HCT116 (cell line): ENCODE results near the gene SWAP70. TPM values are rescaled to one million over a fixed set of nuclear protein-coding genes. Genes with fewer than 3 reads are reported as not detected.

Source experiments
- ATAC-seq: fragments of 200-7000 bp; cut with Tn5 transposase; 2 replicates; pipeline ENCODE4 v1.9.1; 2020; ENCODE audit warnings: mild to moderate bottlenecking, moderate library complexity
- BruUV-seq: library from RNA; stranded (reverse); fragments of 400-500 nt; replicated peaks from 2 replicates; lab custom pipeline; 2021; lab: Mats Ljungman, UMichigan
- CTCF ChIA-PET: fragments of 300-600 bp; sonication (Branson Sonifier 250); formaldehyde crosslinking; loops from one replicate; lab custom pipeline; 2021; ENCODE audit warnings: antibody characterized with exemption; lab: Charles Lee
- POLR2A ChIA-PET: fragments of 300-600, 350-600 bp; sonication (Branson Sonifier 250); formaldehyde crosslinking; loops from one replicate; lab custom pipeline; 2021; ENCODE audit warnings: antibody characterized with exemption; lab: Charles Lee
- RAD21 ChIA-PET, 2 experiments: fragments of 300-600 bp; sonication (Branson Sonifier 250); formaldehyde crosslinking; loops; one replicate each; lab custom pipeline; 2023; ENCODE audit warnings: low total read pairs in 2 of 2; ENCODE audit not compliant: uncharacterized antibody in 2 of 2, unreplicated experiment in 2 of 2, low non-redundant PET in 1 of 2; lab: Charles Lee
- DNase-seq: peaks from one replicate; pipeline ENCODE4 v3.0.0-alpha.2; 2010; ENCODE audit warnings: low read depth, low spot score
- H2AFZ ChIP-seq: fragments of 200-600 bp; shearing (Covaris generic), sonication (generic); 2 replicates; pipeline ENCODE4 v1.6.1; 2017; ENCODE audit warnings: low read depth, mixed run types, mixed read lengths, antibody characterized with exemption, low read length; ENCODE audit not compliant: poor library complexity, severe bottlenecking
- H3K27ac ChIP-seq: 2 replicates; pipeline ENCODE4 v1.5.1; 2012; ENCODE audit warnings: low read depth, low read length
- H3K27me3 ChIP-seq: fragments of 200-600 bp; sonication (generic); 2 replicates; pipeline ENCODE4 v1.6.1; 2016; ENCODE audit warnings: mixed run types, low read length, mixed read lengths; ENCODE audit not compliant: insufficient read depth
- H3K36me3 ChIP-seq, 2 experiments: fragments of 200-500 bp in 1 of 2; fragments of 200-600 bp in 1 of 2; sonication (Bioruptor generic) in 1 of 2; sonication (generic) in 1 of 2; 2 replicates each; pipeline versions ENCODE4 v1.5.1 to v1.6.1; 2014 to 2016; ENCODE audit warnings: low read length in 2 of 2, inconsistent platforms in 1 of 2, mixed read lengths in 1 of 2, mixed run types in 1 of 2; ENCODE audit not compliant: insufficient read depth in 2 of 2, control insufficient read depth in 1 of 2
- H3K4me1 ChIP-seq, 2 experiments: fragments of 200-600 bp in 1 of 2; sonication (generic) in 1 of 2; 2 replicates each; pipeline versions ENCODE4 v1.5.1 to v1.6.1; 2012 to 2017; ENCODE audit warnings: low read length in 2 of 2, inconsistent platforms in 1 of 2, mild to moderate bottlenecking in 1 of 2, mixed read lengths in 1 of 2, mixed run types in 1 of 2, moderate library complexity in 1 of 2; ENCODE audit not compliant: insufficient read depth in 2 of 2, control insufficient read depth in 1 of 2
- H3K4me2 ChIP-seq: fragments of 200-600 bp; sonication (generic); 2 replicates; pipeline ENCODE4 v1.6.1; 2017; ENCODE audit warnings: mixed run types, low read length, mixed read lengths
- H3K4me3 ChIP-seq, 2 experiments: fragments of 200-600 bp in 1 of 2; sonication (generic) in 1 of 2; replicated peaks in 1 of 2; 2 replicates each; pipeline ENCODE4 v1.5.1; 2011 to 2016; ENCODE audit warnings: low read length in 2 of 2, control low read depth in 1 of 2, low read depth in 1 of 2, mild to moderate bottlenecking in 1 of 2, mixed read lengths in 1 of 2, mixed run types in 1 of 2
- H3K79me2 ChIP-seq: fragments of 200-600 bp; sonication (generic); 2 replicates; pipeline ENCODE4 v1.6.1; 2017; ENCODE audit warnings: mild to moderate bottlenecking, mixed run types, low read length, moderate library complexity, mixed read lengths; ENCODE audit not compliant: insufficient read depth
- H3K9ac ChIP-seq: fragments of 200-600 bp; sonication (generic); 2 replicates; pipeline ENCODE4 v1.6.1; 2016; ENCODE audit warnings: low read length, mixed read lengths
- H3K9me2 ChIP-seq: fragments of 200-600 bp; sonication (generic), shearing (Covaris generic); 2 replicates; pipeline ENCODE4 v1.6.1; 2017; ENCODE audit warnings: mixed run types, mild to moderate bottlenecking, moderate library complexity; ENCODE audit not compliant: insufficient read depth
- H3K9me3 ChIP-seq, 2 experiments: fragments of 200-500 bp in 1 of 2; fragments of 200-600 bp in 1 of 2; sonication (Bioruptor generic) in 1 of 2; sonication (generic) in 1 of 2; 2 replicates each; pipeline ENCODE4 v1.6.1; 2014 to 2017; ENCODE audit warnings: low read length in 2 of 2, mixed read lengths in 2 of 2, inconsistent platforms in 1 of 2, low read depth in 1 of 2, mild to moderate bottlenecking in 1 of 2, mixed run types in 1 of 2, moderate library complexity in 1 of 2; ENCODE audit not compliant: control insufficient read depth in 1 of 2, insufficient read depth in 1 of 2
- H4K20me1 ChIP-seq: fragments of 200-600 bp; sonication (generic), shearing (Covaris generic); 2 replicates; pipeline ENCODE4 v1.6.1; 2017; ENCODE audit warnings: mixed run types, mild to moderate bottlenecking, moderate library complexity; ENCODE audit not compliant: insufficient read depth
- ATF3 ChIP-seq: IDR thresholded peaks from 2 replicates; pipeline ENCODE4 v1.6.1; 2012
- CEBPB ChIP-seq: IDR thresholded peaks from 2 replicates; pipeline ENCODE4 v1.6.1; 2012; ENCODE audit warnings: low read depth
- CTCF ChIP-seq, 3 experiments: fragments of 200-600 bp in 1 of 3; sonication (generic) in 1 of 3; IDR thresholded peaks in 2 of 3; conservative IDR thresholded peaks in 1 of 3; 2 replicates each; pipeline ENCODE4 v1.5.1; 2012 to 2017; ENCODE audit warnings: low read depth in 2 of 3, low read length in 2 of 3, antibody characterized with exemption in 1 of 3, borderline replicate concordance in 1 of 3, control low read depth in 1 of 3, mild to moderate bottlenecking in 1 of 3, mixed read lengths in 1 of 3, mixed run types in 1 of 3, moderate library complexity in 1 of 3; ENCODE audit not compliant: insufficient read depth in 1 of 3
- EGR1 ChIP-seq: IDR thresholded peaks from 2 replicates; pipeline ENCODE4 v1.6.1; 2012; ENCODE audit warnings: low read depth
- EZH2 ChIP-seq: fragments of 200-600 bp; sonication (generic); IDR thresholded peaks from 2 replicates; pipeline ENCODE4 v1.6.1; 2017; ENCODE audit warnings: antibody characterized with exemption, mixed run types
- EZH2phosphoT487 ChIP-seq: fragments of 200-600 bp; IDR thresholded peaks from 2 replicates; pipeline ENCODE4 v1.6.1; 2018; ENCODE audit warnings: antibody characterized with exemption, borderline replicate concordance
- FOSL1 ChIP-seq: IDR thresholded peaks from 2 replicates; pipeline ENCODE4 v1.6.1; 2012; ENCODE audit warnings: low read depth
- JUND ChIP-seq: IDR thresholded peaks from 2 replicates; pipeline ENCODE4 v1.6.1; 2012
- MAX ChIP-seq: IDR thresholded peaks from 2 replicates; pipeline ENCODE4 v1.6.1; 2012
- POLR2A ChIP-seq: IDR thresholded peaks from 2 replicates; pipeline ENCODE4 v1.7.0; 2011; ENCODE audit warnings: borderline replicate concordance; ENCODE audit not compliant: insufficient read depth, insufficient read length; ENCODE audit errors: extremely low read depth
- POLR2AphosphoS5 ChIP-seq: IDR thresholded peaks from 2 replicates; pipeline ENCODE4 v1.6.1; 2011; ENCODE audit warnings: mild to moderate bottlenecking, low read depth, low read length, moderate library complexity
- REST ChIP-seq: IDR thresholded peaks from 2 replicates; pipeline ENCODE4 v1.6.1; 2012; ENCODE audit warnings: low read depth
- SIN3A ChIP-seq: IDR thresholded peaks from 2 replicates; pipeline ENCODE4 v1.6.1; 2012; ENCODE audit warnings: low read depth
- SRF ChIP-seq: IDR thresholded peaks from 2 replicates; pipeline ENCODE4 v1.6.1; 2012; ENCODE audit warnings: low read depth
- TCF7L2 ChIP-seq: IDR thresholded peaks from 2 replicates; pipeline ENCODE4 v1.7.0; 2011; ENCODE audit warnings: borderline replicate concordance, inconsistent platforms; ENCODE audit not compliant: insufficient read depth, insufficient read length; ENCODE audit errors: extremely low read depth
- YY1 ChIP-seq: IDR thresholded peaks from 2 replicates; pipeline ENCODE4 v1.6.1; 2011; ENCODE audit warnings: low read length, low read depth, moderate library complexity, mild to moderate bottlenecking; ENCODE audit not compliant: insufficient replicate concordance; ENCODE audit errors: extremely low read depth
- ZFX ChIP-seq: fragments of 450-650 bp; IDR thresholded peaks from 2 replicates; pipeline ENCODE4 v1.6.1; 2017
- intact Hi-C: fragments of 100-400 bp; cut with micrococcal nuclease; formaldehyde crosslinking; loops from 2 replicates; pipeline ENCODE4 v1.10.0; 2022
- total RNA-seq: library from RNA; stranded (reverse); gene quantifications from one replicate; pipeline ENCODE4 v1.2.1, GENCODE V29; 2021; ENCODE audit not compliant: unreplicated experiment

Gene SWAP70
- total RNA-seq, 1 experiment from 2014 or later = 20.6 TPM

- intact Hi-C loops = no loop called here
- RAD21 ChIA-PET = no interaction called here
- TF ChIP-seq POLR2A = no peak
- TF ChIP-seq EZH2 = no peak
- TF ChIP-seq POLR2AphosphoS5 = no peak
- no peak for TF ChIP-seq ZFX
- TF ChIP-seq REST = no peak
- no peak for TF ChIP-seq TCF7L2
- TF ChIP-seq MAX = no peak
- TF ChIP-seq EZH2phosphoT487 = no peak
- no peak for TF ChIP-seq JUND
- no peak for TF ChIP-seq ATF3
- no peak for TF ChIP-seq YY1
- TF ChIP-seq CEBPB = no peak
- TF ChIP-seq FOSL1 = no peak
- no peak for TF ChIP-seq SIN3A
- TF ChIP-seq SRF = no peak
- no peak for TF ChIP-seq CTCF (IDR thresholded peaks at IDR 0.05 in 2 of 3, conservative IDR thresholded peaks at IDR 0.05 in 1 of 3; ENCODE audit: borderline replicate concordance in 1 of 3, insufficient read depth in 1 of 3, low read depth in 2 of 3, low read length in 2 of 3)
- TF ChIP-seq EGR1 = no peak
These were observed 3.0 kb upstream of the SWAP70 start for GRCh38 chr11:9660886-9661285.

More at GRCh38 chr11:9660886-9661285, 3.0 kb upstream of the SWAP70 start:
- ChIA-PET CTCF (no interaction called here), POLR2A (no interaction called here)
- H3K4me2 ChIP-seq = no peak overlapping the region
- peaks cover 6 to 13% of the 10 kb centered on the region in 2 experiments for H3K4me1 ChIP-seq
- H3K9ac ChIP-seq = no peak overlapping the region
- no peaks in the 10 kb centered on the region for H3K27me3 ChIP-seq
- peaks cover 14% of the 10 kb centered on the region for H3K79me2 ChIP-seq
- DNase-seq (no peak), ATAC-seq (no peak)
- no peak overlapping the region for H2AFZ ChIP-seq
- H3K27ac ChIP-seq = no peak overlapping the region
- BruUV-seq = no TSS peak
- no peak overlapping the region for H3K4me3 ChIP-seq
- no peaks in the 10 kb centered on the region for H4K20me1 ChIP-seq
- H3K9me3 ChIP-seq = peaks cover 0 to 7% of the 10 kb centered on the region in 2 experiments; a peak in 1 of 4 replicates
- H3K9me2 ChIP-seq = no peaks in the 10 kb centered on the region
- H3K36me3 ChIP-seq = no peaks in the 10 kb centered on the region
